ENCODE data around the gene IDE.

GRCh38 chr10:92553959-92554358 lies 19.9 kb downstream of the IDE start:
- TF ChIP-seq, protein P1, sequence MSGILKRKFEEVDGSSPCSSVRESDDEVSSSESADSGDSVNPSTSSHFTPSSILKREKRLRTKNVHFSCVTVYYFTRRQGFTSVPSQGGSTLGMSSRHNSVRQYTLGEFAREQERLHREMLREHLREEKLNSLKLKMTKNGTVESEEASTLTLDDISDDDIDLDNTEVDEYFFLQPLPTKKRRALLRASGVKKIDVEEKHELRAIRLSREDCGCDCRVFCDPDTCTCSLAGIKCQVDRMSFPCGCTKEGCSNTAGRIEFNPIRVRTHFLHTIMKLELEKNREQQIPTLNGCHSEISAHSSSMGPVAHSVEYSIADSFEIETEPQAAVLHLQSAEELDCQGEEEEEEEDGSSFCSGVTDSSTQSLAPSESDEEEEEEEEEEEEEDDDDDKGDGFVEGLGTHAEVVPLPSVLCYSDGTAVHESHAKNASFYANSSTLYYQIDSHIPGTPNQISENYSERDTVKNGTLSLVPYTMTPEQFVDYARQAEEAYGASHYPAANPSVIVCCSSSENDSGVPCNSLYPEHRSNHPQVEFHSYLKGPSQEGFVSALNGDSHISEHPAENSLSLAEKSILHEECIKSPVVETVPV (CRISPR knock-in tag; IDR thresholded peaks at IDR 0.05): no peak
- no peak for TF ChIP-seq RARB (CRISPR knock-in tag; IDR thresholded peaks at IDR 0.05)
- TF ChIP-seq CREB5 (CRISPR knock-in tag; IDR thresholded peaks at IDR 0.05; ENCODE audit: low read depth): no peak
- TF ChIP-seq TOX (CRISPR knock-in tag; IDR thresholded peaks at IDR 0.05; ENCODE audit: borderline replicate concordance): no peak
- TF ChIP-seq, protein P2, sequence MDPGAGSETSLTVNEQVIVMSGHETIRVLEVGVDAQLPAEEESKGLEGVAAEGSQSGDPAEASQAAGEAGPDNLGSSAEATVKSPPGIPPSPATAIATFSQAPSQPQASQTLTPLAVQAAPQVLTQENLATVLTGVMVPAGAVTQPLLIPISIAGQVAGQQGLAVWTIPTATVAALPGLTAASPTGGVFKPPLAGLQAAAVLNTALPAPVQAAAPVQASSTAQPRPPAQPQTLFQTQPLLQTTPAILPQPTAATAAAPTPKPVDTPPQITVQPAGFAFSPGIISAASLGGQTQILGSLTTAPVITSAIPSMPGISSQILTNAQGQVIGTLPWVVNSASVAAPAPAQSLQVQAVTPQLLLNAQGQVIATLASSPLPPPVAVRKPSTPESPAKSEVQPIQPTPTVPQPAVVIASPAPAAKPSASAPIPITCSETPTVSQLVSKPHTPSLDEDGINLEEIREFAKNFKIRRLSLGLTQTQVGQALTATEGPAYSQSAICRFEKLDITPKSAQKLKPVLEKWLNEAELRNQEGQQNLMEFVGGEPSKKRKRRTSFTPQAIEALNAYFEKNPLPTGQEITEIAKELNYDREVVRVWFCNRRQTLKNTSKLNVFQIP (CRISPR knock-in tag; IDR thresholded peaks at IDR 0.05; ENCODE audit: borderline replicate concordance, low read depth): no peak
- no peak for TF ChIP-seq ARNTL (CRISPR knock-in tag; IDR thresholded peaks at IDR 0.05; ENCODE audit: borderline replicate concordance, low read depth)
- TF ChIP-seq, protein P3, sequence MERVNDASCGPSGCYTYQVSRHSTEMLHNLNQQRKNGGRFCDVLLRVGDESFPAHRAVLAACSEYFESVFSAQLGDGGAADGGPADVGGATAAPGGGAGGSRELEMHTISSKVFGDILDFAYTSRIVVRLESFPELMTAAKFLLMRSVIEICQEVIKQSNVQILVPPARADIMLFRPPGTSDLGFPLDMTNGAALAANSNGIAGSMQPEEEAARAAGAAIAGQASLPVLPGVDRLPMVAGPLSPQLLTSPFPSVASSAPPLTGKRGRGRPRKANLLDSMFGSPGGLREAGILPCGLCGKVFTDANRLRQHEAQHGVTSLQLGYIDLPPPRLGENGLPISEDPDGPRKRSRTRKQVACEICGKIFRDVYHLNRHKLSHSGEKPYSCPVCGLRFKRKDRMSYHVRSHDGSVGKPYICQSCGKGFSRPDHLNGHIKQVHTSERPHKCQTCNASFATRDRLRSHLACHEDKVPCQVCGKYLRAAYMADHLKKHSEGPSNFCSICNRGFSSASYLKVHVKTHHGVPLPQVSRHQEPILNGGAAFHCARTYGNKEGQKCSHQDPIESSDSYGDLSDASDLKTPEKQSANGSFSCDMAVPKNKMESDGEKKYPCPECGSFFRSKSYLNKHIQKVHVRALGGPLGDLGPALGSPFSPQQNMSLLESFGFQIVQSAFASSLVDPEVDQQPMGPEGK (CRISPR knock-in tag; IDR thresholded peaks at IDR 0.05; ENCODE audit: borderline replicate concordance): no peak
- TF ChIP-seq ZC3H10 (CRISPR knock-in tag; IDR thresholded peaks at IDR 0.05): no peak
- TF ChIP-seq ZNF70 (CRISPR knock-in tag; IDR thresholded peaks at IDR 0.05): no peak

Measured in SK-N-SH treated with all-trans-retinoic acid at 6 μM for 48 hours (cell line).